ENCODE data around the gene LMF1.

Gene LMF1

GRCh38 chr16:995783-996182, 25.0 kb upstream of the LMF1 start:
- H3K27me3 ChIP-seq (ENCODE audit: low read depth, low read length) = peaks cover 47% of the 10 kb centered on the region
- H3K36me3 ChIP-seq (replicated peaks; ENCODE audit: low read depth, low read length) = no peaks in the 10 kb centered on the region
- no peak overlapping the region for H3K4me2 ChIP-seq (ENCODE audit: low read length)
- H3K27ac ChIP-seq (ENCODE audit: low read length) = no peak overlapping the region
- H3K79me2 ChIP-seq (ENCODE audit: low read length) = no peaks in the 10 kb centered on the region
- no peak overlapping the region for H2AFZ ChIP-seq (ENCODE audit: low read depth, low read length)
- no peaks in the 10 kb centered on the region for H3K4me1 ChIP-seq (ENCODE audit: low read length)
- no peaks in the 10 kb centered on the region for H4K20me1 ChIP-seq (ENCODE audit: insufficient read depth, low read length)
- no peak overlapping the region for H3K9ac ChIP-seq (ENCODE audit: low read length)
- H3K9me3 ChIP-seq (ENCODE audit: insufficient read depth, low read length) = no peaks in the 10 kb centered on the region
- TF ChIP-seq EZH2phosphoT487 (IDR thresholded peaks at IDR 0.05; ENCODE audit: low read depth) (no peak), CTCF (IDR thresholded peaks at IDR 0.05; ENCODE audit: low read depth, low read length) (no peak)
- no peak overlapping the region for H3K4me3 ChIP-seq (ENCODE audit: low read length)

- no peaks in the 10 kb centered on the region for H3K9me3 ChIP-seq (ENCODE audit: insufficient read depth, low read length)
- TF ChIP-seq EZH2phosphoT487 (IDR thresholded peaks at IDR 0.05; ENCODE audit: low read depth) (no peak), CTCF (IDR thresholded peaks at IDR 0.05; ENCODE audit: low read depth, low read length) (no peak)
- no peak overlapping the region for H2AFZ ChIP-seq (ENCODE audit: low read depth, low read length)
- H3K27ac ChIP-seq (ENCODE audit: low read length) = no peak overlapping the region
- H3K9ac ChIP-seq (ENCODE audit: low read length) = no peak overlapping the region
- no peaks in the 10 kb centered on the region for H4K20me1 ChIP-seq (ENCODE audit: insufficient read depth, low read length)
- H3K27me3 ChIP-seq (ENCODE audit: low read depth, low read length) = peaks cover 43% of the 10 kb centered on the region
- H3K4me1 ChIP-seq (ENCODE audit: low read length) = no peaks in the 10 kb centered on the region
- H3K79me2 ChIP-seq (ENCODE audit: low read length) = no peaks in the 10 kb centered on the region
- H3K36me3 ChIP-seq (replicated peaks; ENCODE audit: low read depth, low read length) = no peaks in the 10 kb centered on the region
- no peak overlapping the region for H3K4me3 ChIP-seq (ENCODE audit: low read length)
- H3K4me2 ChIP-seq (ENCODE audit: low read length) = no peak overlapping the region
Observed at GRCh38 chr16:995087-995486, 24.3 kb upstream of the LMF1 start.

- H4K20me1 ChIP-seq (ENCODE audit: insufficient read depth, low read length) = no peaks in the 10 kb centered on the region
- no peaks in the 10 kb centered on the region for H3K79me2 ChIP-seq (ENCODE audit: low read length)
- no peak overlapping the region for H3K4me2 ChIP-seq (ENCODE audit: low read length)
- H3K27ac ChIP-seq (ENCODE audit: low read length) = no peak overlapping the region
- H2AFZ ChIP-seq (ENCODE audit: low read depth, low read length) = no peak overlapping the region
- H3K4me3 ChIP-seq (ENCODE audit: low read length) = no peak overlapping the region
- no peak overlapping the region for H3K9ac ChIP-seq (ENCODE audit: low read length)
- H3K36me3 ChIP-seq (replicated peaks; ENCODE audit: low read depth, low read length) = no peaks in the 10 kb centered on the region
- H3K27me3 ChIP-seq (ENCODE audit: low read depth, low read length) = peaks cover 41% of the 10 kb centered on the region
- no peak for TF ChIP-seq CTCF (IDR thresholded peaks at IDR 0.05; ENCODE audit: low read depth, low read length)
- no peak for TF ChIP-seq EZH2phosphoT487 (IDR thresholded peaks at IDR 0.05; ENCODE audit: low read depth)
- H3K4me1 ChIP-seq (ENCODE audit: low read length) = no peaks in the 10 kb centered on the region
- H3K9me3 ChIP-seq (ENCODE audit: insufficient read depth, low read length) = no peaks in the 10 kb centered on the region
Observed at GRCh38 chr16:993731-994130, 22.9 kb upstream of the LMF1 start.

- Histone ChIP-seq H3K4me3 (ENCODE audit: low read length) (no peak overlapping the region), H3K4me2 (ENCODE audit: low read length) (no peak overlapping the region), H3K79me2 (ENCODE audit: low read length) (no peaks in the 10 kb centered on the region), H2AFZ (ENCODE audit: low read depth, low read length) (no peak overlapping the region), H4K20me1 (ENCODE audit: insufficient read depth, low read length) (no peaks in the 10 kb centered on the region), H3K27me3 (ENCODE audit: low read depth, low read length) (peaks cover 21% of the 10 kb centered on the region), H3K27ac (ENCODE audit: low read length) (no peak overlapping the region), H3K36me3 (replicated peaks; ENCODE audit: low read depth, low read length) (no peaks in the 10 kb centered on the region), H3K9ac (ENCODE audit: low read length) (no peak overlapping the region), H3K4me1 (ENCODE audit: low read length) (no peaks in the 10 kb centered on the region), H3K9me3 (ENCODE audit: insufficient read depth, low read length) (no peaks in the 10 kb centered on the region)
- no peak for TF ChIP-seq EZH2phosphoT487 (IDR thresholded peaks at IDR 0.05; ENCODE audit: low read depth)
- TF ChIP-seq CTCF (IDR thresholded peaks at IDR 0.05; ENCODE audit: low read depth, low read length) = no peak
Observed at GRCh38 chr16:991773-992172, 21.0 kb upstream of the LMF1 start.
